MG63 (cell line): ENCODE data around the gene TXNRD3. TPM values are rescaled to one million over a fixed set of nuclear protein-coding genes. Genes with fewer than 3 reads are reported as not detected.
"Not testable (repeated sequence)": the region's sequence is repeated elsewhere in the genome, so short reads cannot be mapped to it uniquely, and the experiment has no call there.

ENCODE experiments used
- DNase-seq: peaks from one replicate; pipeline ENCODE4 v3.0.0-alpha.2; 2020
- H3K27me3 ChIP-seq: fragments of 250-450 bp; sonication (Bioruptor Pico); 2 replicates; pipeline ENCODE4 v1.5.1; 2020; ENCODE audit warnings: mild to moderate bottlenecking, moderate library complexity
- H3K36me3 ChIP-seq: fragments of 250-450 bp; sonication (Bioruptor Pico); 2 replicates; pipeline ENCODE4 v1.5.1; 2020; ENCODE audit warnings: mild to moderate bottlenecking, moderate library complexity
- H3K4me3 ChIP-seq: fragments of 250-450 bp; sonication (Bioruptor Pico); 2 replicates; pipeline ENCODE4 v1.5.1; 2020; ENCODE audit warnings: mild to moderate bottlenecking, moderate library complexity
- H3K9me3 ChIP-seq: fragments of 250-450 bp; sonication (Bioruptor Pico); 2 replicates; pipeline ENCODE4 v1.5.1; 2020; ENCODE audit warnings: mild to moderate bottlenecking, moderate library complexity
- total RNA-seq: library from RNA; depleted of rRNA; stranded (reverse); fragments of >200 nt; shearing (Covaris generic); gene quantifications from 2 replicates; pipeline ENCODE4 v1.2.3, GENCODE V29; 2014; ENCODE audit warnings: low replicate concordance

The TXNRD3 gene
- total RNA-seq, 1 experiment from 2014 or later: 11.4 TPM

GRCh38 chr3:126663257-126663656, 8.3 kb upstream of the TXNRD3 start:
- Histone ChIP-seq H3K27me3 (peaks cover 6% of the 10 kb centered on the region), H3K36me3 (no peaks in the 10 kb centered on the region), H3K9me3 (peaks cover 12% of the 10 kb centered on the region; the same call in 1 of the 2 replicates), H3K4me3 (no peak overlapping the region)
- no peak for DNase-seq

DNA sequence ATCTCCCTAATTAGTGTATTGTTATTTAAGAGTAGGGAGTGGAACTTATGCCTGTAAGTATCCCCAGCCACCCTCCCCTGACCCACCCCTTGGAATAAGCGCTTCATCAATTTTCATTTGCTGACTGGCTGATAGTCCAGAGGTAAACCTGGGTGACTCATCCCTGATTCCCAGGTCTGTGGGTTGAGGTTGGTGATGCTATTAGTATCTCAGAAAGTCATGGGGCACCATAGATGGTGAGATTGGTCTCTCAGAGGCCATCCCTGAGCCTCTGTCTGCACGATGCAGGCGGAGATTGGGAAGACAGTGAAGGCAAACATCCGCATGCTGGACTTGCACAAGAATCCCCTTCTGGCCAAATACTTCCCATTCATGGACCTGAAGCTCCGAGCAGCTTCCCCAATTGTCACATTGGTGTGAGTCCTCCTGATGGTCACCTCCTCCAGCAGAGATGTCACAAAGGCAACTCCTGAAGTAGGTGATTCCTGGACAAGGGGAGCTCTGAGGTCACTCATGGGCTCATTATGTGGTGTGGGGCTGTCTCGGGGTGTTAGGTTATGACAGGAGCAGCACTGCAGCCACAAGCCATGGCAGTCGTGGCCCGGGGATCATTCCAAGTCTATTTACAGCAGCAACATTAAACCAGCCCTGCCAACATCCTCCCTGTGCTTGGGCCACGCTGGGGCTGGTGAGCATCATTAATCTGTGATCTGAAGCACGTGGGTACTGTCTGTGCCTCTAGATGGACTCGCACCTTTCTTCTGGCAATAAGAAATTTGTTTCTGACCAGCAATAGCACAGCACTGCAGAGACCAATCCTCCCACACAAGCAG, 6.8 kb upstream of the TXNRD3 start:
- H3K4me3 ChIP-seq: no peak overlapping the region
- H3K36me3 ChIP-seq: no peaks in the 10 kb centered on the region
- H3K27me3 ChIP-seq: peaks cover 6% of the 10 kb centered on the region
- H3K9me3 ChIP-seq: peaks cover 12% of the 10 kb centered on the region; the same call in 1 of the 2 replicates
- DNase-seq: no peak

- Histone ChIP-seq H3K4me3 (no peak overlapping the region), H3K9me3 (peaks cover 12% of the 10 kb centered on the region; the same call in 1 of the 2 replicates), H3K36me3 (no peaks in the 10 kb centered on the region), H3K27me3 (peaks cover 6% of the 10 kb centered on the region)
- DNase-seq: no peak
These were observed 5.3 kb upstream of the TXNRD3 start for GRCh38 chr3:126659915-126660886.

GRCh38 chr3:126658584-126658983, 3.7 kb upstream of the TXNRD3 start:
- Histone ChIP-seq H3K36me3 (no peaks in the 10 kb centered on the region), H3K9me3 (peaks cover 12% of the 10 kb centered on the region; the same call in 1 of the 2 replicates), H3K27me3 (peaks cover 6% of the 10 kb centered on the region), H3K4me3 (no peak overlapping the region)
- DNase-seq: no peak

DNA sequence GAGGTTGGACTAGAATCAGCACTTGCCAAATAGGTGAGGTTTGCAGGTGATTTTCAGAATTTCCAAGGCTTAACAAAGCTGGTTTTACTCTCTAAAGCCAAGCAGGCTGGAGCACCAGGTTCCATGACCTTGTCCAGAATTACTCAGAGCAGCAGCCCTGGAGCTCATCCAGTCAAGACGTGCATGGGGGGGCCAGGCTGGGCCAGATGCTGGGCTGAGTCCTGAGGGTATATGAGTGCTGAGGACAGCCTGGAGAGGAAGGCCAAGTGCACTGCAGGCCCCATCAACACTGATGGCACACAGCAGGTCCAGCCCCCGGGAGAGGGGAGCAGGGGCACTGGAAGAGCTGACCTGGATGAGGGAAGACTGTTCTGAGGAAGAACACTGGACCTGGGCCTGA, 3.0 kb upstream of the TXNRD3 start:
- DNase-seq: no peak

GRCh38 chr3:126656371-126657134, 1.6 kb upstream of the TXNRD3 start:
- Histone ChIP-seq H3K27me3 (peaks cover 3% of the 10 kb centered on the region; the same call in 1 of the 2 replicates), H3K9me3 (peaks cover 12% of the 10 kb centered on the region; the same call in 1 of the 2 replicates), H3K36me3 (no peaks in the 10 kb centered on the region), H3K4me3 (no peak overlapping the region)
- DNase-seq: no peak

More for the DNA sequence above, 3.0 kb upstream of the TXNRD3 start:
- Histone ChIP-seq H3K9me3 (peaks cover 12% of the 10 kb centered on the region; the same call in 1 of the 2 replicates), H3K27me3 (peaks cover 6% of the 10 kb centered on the region), H3K36me3 (no peaks in the 10 kb centered on the region), H3K4me3 (no peak overlapping the region)

- Histone ChIP-seq H3K9me3 (peaks cover 7% of the 10 kb centered on the region; the same call in 1 of the 2 replicates), H3K27me3 (peaks cover 3% of the 10 kb centered on the region; the same call in 1 of the 2 replicates), H3K36me3 (no peaks in the 10 kb centered on the region; the same call in 1 of the 2 replicates), H3K4me3 (no peak overlapping the region)
- no peak for DNase-seq
These were observed 963 bp upstream of the TXNRD3 start for GRCh38 chr3:126655887-126656286.

DNA sequence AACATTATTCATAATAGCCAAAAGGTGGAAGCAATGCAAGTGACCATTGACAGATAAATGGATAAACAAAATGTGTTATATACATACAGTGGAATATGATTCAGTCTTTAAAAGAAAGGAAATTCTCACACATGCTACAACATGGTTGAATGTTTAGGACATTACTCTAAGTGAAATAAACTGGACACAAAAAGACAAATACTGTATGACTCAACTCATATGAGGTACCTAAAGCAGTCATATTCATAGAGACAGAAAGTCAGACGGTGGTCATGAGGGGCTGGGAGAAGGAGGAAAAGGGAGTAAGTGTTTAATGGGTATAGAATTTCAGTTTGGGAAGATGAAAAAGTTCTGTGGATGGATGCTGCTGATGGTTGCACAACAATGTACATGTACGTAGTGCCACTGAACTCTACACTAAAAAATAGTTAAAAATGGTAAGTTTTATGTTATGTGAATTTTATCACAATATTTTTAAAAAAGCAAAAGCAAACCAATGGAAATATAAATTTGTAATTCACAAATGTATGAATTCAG, 5.3 kb downstream of the TXNRD3 start:
- no peaks in the 10 kb centered on the region for H3K27me3 ChIP-seq
- no peaks in the 10 kb centered on the region for H3K9me3 ChIP-seq
- DNase-seq: no peak
- H3K4me3 ChIP-seq: no peak overlapping the region
- H3K36me3 ChIP-seq: peaks cover 1% of the 10 kb centered on the region

DNA sequence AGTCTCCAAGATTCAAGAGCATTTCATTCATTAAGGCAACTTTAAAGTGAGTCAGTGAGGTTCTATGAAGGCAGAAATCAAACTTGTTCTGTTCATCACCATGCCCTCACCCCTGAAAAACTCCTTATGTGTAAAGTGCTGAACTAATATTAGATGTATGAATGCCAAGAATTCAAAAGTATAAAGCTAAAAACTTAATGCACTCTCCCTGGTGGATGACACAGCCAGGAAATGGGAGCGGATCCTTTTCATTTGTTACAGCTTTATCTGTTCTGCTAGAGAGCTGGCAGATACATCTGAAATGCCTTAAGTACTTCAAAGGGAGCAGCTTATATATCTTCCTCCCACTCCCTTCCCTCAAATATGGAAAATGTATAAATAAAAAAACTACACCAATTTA, 8.2 kb downstream of the TXNRD3 start:
- H3K36me3 ChIP-seq: peaks cover 16% of the 10 kb centered on the region
- H3K27me3 ChIP-seq: no peaks in the 10 kb centered on the region
- H3K9me3 ChIP-seq: no peaks in the 10 kb centered on the region
- no peak for DNase-seq
- no peak overlapping the region for H3K4me3 ChIP-seq

GRCh38 chr3:126644615-126645014, 10.3 kb downstream of the TXNRD3 start:
- H3K36me3 ChIP-seq: peaks cover 16% of the 10 kb centered on the region
- DNase-seq: peak; percentile 29

DNA sequence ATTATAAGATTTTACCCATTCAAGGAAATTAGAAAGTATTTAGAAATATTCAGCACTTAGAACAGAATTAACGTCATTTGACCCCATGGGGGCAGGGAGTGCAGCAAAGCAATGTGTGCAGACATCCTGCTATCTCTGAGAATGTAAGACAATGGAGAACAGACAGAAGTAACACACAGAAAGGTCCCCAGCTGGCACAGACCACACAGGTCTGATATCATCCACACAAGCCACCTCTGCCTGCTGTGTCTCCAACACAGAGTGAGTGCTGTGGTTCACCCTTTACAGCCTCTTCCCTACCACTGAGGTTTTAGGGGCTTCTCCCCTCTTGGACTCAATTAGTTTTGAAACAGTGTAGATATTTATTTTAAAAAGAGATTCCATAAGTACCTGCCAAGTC, 16.1 kb downstream of the TXNRD3 start:
- no peaks in the 10 kb centered on the region for H3K27me3 ChIP-seq
- H3K9me3 ChIP-seq: no peaks in the 10 kb centered on the region
- H3K4me3 ChIP-seq: no peak overlapping the region
- peaks cover 18% of the 10 kb centered on the region for H3K36me3 ChIP-seq
- no peak for DNase-seq

More at GRCh38 chr3:126644615-126645014, 10.3 kb downstream of the TXNRD3 start:
- H3K4me3 ChIP-seq: no peak overlapping the region
- H3K27me3 ChIP-seq: no peaks in the 10 kb centered on the region
- no peaks in the 10 kb centered on the region for H3K9me3 ChIP-seq

DNA sequence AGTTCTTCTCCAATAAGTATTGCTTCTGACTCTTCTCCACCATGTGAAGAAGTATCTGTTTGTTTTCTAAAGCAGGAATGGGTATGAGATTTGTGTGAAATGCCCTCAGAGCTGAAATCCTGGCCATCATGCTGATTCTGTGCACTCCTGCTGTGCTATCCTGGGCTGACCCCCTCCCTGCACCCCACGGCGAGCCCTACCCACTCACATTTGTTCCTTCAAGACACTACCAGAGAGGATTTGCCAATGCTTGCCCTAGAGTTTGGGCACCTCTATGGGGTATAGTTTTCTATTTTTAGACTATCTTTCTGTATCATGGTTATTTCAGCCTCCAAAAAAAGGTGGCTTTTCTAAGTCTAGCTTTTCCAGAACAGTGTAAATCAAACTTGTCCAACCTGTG, 18.5 kb downstream of the TXNRD3 start:
- no peak overlapping the region for H3K4me3 ChIP-seq
- H3K36me3 ChIP-seq: peaks cover 13% of the 10 kb centered on the region
- no peak for DNase-seq
- no peaks in the 10 kb centered on the region for H3K9me3 ChIP-seq
- no peaks in the 10 kb centered on the region for H3K27me3 ChIP-seq

DNA sequence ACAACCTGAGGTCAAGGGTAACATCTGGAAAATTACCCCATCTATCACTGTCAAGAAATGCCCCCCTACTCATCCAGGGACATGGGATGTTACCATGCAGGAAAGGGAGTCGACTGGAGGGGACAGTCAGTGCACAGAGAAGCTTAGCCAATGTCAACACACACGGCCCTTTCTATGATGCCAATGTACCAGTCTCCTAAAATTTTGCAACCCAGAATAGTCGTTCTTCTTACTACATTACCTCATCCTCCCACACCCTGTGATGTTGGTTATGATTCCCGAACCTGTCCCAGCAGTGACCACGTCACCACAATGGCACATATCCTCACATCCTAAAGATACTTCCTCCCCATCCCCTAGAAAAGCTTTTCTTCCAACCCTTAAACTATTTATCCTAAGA, 20.1 kb downstream of the TXNRD3 start:
- no peak for DNase-seq
- no peak overlapping the region for H3K4me3 ChIP-seq
- no peaks in the 10 kb centered on the region for H3K27me3 ChIP-seq
- peaks cover 13% of the 10 kb centered on the region for H3K36me3 ChIP-seq
- H3K9me3 ChIP-seq: no peaks in the 10 kb centered on the region

GRCh38 chr3:126630020-126630419, 24.9 kb downstream of the TXNRD3 start:
- no peak for DNase-seq
- Histone ChIP-seq H3K36me3 (peaks cover 13% of the 10 kb centered on the region), H3K4me3 (no peak overlapping the region), H3K9me3 (no peaks in the 10 kb centered on the region), H3K27me3 (no peaks in the 10 kb centered on the region)

DNA sequence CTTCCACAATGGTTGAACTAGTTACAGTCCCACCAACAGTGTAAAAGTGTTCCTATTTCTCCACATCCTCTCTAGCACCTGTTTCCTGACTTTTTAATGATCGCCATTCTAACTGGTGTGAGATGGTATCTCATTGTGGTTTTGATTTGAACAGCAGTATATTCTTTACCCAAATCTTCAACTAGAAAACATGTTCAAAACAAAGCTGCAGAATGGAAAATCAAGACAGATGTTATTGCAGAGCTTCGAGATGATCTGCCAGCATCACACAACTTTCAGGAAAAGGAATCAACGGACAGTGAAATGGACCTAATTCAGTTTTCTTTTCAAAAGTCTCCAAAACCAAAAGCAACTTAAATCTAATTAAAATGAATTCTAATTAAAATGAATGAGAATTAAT, 29.2 kb downstream of the TXNRD3 start:
- H3K27me3 ChIP-seq, H3K9me3 ChIP-seq, DNase-seq, H3K36me3 ChIP-seq, H3K4me3 ChIP-seq: not testable (repeated sequence)

- Histone ChIP-seq H3K36me3 (peaks cover 9% of the 10 kb centered on the region), H3K4me3 (no peak overlapping the region), H3K9me3 (peaks cover 3% of the 10 kb centered on the region), H3K27me3 (no peaks in the 10 kb centered on the region)
- no peak for DNase-seq
These were observed 32.2 kb downstream of the TXNRD3 start for GRCh38 chr3:126622694-126623093.
